Measurements from ENCODE around the gene ACTRT2.

Gene ACTRT2

DNA sequence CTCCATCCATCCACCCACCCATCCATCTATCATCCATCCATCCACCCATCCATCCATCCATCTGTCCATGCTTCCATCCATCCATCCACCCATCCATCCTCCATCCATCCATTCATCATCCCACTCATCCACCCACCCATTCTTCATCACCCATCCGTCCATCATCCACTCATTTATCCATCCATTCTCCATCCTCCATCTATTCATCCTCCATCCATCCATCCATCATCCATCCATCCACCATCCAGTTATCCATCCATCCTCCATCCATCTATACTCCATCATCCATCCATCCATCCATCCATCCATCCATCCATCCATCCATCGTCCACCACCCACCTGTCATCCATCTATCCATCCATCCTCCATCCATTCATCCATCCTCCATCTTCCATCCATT, 32.1 kb upstream of the ACTRT2 start:
- H3K4me3 ChIP-seq (ENCODE audit: low read depth, low read length): no peak overlapping the region
- TF ChIP-seq, protein P1, sequence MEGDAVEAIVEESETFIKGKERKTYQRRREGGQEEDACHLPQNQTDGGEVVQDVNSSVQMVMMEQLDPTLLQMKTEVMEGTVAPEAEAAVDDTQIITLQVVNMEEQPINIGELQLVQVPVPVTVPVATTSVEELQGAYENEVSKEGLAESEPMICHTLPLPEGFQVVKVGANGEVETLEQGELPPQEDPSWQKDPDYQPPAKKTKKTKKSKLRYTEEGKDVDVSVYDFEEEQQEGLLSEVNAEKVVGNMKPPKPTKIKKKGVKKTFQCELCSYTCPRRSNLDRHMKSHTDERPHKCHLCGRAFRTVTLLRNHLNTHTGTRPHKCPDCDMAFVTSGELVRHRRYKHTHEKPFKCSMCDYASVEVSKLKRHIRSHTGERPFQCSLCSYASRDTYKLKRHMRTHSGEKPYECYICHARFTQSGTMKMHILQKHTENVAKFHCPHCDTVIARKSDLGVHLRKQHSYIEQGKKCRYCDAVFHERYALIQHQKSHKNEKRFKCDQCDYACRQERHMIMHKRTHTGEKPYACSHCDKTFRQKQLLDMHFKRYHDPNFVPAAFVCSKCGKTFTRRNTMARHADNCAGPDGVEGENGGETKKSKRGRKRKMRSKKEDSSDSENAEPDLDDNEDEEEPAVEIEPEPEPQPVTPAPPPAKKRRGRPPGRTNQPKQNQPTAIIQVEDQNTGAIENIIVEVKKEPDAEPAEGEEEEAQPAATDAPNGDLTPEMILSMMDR (conservative IDR thresholded peaks at IDR 0.05; ENCODE audit: low read depth, low read length): no peak
- DNase-seq (ENCODE audit: low read depth): no peak

DNA sequence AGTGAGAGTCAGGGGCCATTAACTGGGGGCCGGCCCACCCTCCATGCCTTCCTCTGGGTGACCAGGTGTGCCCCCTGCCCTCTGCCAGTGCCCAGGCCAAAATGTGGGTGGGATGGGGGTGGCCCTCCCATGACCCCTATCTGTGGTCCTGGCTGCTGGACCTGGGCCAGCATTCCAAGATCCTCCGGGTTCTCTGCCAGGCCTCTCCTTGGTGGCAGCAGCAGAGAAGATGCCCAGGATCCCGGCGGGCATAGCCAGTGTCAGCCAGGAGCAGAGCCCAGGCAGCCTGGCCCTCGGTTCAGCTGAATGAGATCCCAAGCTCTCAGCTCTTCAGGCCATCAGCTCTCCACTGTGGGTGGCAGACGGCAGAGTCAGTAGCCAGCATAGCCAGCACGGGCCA, 31.3 kb upstream of the ACTRT2 start:
- TF ChIP-seq, protein P1 (conservative IDR thresholded peaks at IDR 0.05; ENCODE audit: low read depth, low read length): no peak
- no peak for DNase-seq (ENCODE audit: low read depth)
- H3K4me3 ChIP-seq (ENCODE audit: low read depth, low read length): no peak overlapping the region

DNA sequence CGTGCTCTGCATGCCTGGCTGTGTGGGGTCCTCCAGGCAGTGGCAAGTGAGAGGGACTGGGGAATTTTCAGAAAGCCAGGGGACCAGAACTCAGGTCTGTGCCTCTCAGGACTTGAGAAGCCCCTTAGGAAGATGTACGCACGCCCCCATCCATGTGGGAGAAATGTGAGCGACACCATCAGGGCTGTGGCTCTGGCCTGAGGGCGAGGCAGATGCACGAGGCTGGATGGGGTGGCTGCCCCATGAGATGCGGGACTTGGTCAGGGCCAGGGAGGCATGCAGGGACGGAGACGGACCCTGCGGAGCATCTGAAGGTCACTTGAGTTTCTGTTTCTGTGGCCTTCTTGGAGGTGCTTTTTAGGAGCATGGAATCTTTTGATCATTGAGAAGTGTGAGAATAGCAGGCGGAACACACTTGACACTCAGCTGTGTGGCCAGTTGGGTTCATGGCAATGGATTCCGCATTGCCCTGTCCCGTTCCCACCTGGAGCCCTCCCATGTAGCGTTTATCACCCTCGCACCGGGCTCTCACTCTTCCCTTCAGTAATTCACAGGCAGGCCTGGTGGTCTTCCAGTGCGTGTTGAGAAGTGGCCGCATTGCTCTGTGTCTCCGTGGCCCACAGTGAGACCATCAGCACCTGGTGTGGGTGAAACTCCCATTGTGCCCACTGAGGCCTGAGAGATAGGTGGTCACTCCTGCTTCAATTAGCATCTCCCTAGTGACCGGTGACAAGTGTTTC, 30.7 kb upstream of the ACTRT2 start:
- no peak for DNase-seq (ENCODE audit: low read depth)
- TF ChIP-seq, protein P1 (conservative IDR thresholded peaks at IDR 0.05; ENCODE audit: low read depth, low read length): no peak
- H3K4me3 ChIP-seq (ENCODE audit: low read depth, low read length): no peak overlapping the region

DNA sequence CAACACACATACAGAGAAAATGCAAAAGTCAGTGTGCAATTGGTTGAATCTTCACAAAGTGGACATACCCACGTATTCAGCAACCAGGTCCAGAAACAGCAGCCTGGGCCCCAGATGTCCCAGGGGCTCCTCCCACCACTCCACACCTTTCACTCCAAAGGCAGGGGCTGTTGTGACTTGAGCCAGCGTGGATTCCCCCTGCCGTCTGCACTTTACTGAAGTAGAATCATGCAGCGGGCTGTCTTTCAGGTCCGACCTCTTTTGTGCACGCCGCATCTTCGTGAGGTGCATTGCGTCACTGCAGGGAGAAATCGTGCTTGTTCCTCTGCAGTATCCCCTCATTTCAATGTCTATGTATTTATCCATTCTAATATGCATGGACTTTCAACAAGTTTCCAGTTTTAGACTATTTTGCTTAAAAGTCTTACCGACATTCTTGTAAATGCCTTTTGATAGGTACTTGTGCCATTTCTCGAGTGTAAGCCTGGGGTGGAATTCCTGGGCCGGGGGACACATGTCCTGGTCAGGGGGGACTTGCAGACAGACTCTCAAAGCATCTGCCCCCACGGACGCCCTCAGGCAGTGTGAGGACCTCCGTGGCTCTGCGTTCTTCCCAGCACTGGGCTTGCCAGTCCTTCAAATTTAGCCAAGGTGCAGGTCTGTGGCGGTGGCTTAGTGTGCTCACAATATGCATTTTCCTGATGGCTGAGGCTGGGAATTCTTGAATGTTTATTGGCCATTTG, 29.3 kb upstream of the ACTRT2 start:
- no peak overlapping the region for H3K4me3 ChIP-seq (ENCODE audit: low read depth, low read length)
- TF ChIP-seq, protein P1 (conservative IDR thresholded peaks at IDR 0.05; ENCODE audit: low read depth, low read length): no peak
- no peak for DNase-seq (ENCODE audit: low read depth)

DNA sequence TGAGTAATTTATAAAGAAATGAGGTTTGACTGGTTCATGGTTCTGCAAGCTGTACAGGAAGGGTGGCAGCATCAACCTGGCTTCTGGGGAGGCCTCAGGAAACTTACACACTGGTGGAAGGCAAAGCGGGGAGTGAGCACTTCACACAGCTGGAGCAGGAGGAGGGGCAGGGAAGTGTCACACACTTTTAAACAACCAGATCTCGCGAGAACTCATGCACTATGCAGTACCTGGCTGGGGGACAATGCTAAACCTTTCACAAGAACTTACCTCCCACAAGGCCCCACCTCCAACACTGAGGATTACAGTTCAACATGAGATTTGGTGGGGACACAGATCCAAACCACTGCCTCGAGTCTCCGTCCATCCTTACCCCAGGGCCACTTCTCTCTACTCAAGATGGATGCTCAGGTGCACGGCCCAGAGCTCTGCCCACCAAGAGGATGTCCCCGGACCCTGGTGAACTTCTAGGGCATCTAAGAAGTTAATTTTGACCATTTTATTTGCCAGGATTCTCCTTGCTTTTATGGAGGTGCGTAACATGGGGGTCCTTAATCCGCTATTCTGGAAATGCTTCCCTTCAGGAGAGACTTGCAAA, 22.7 kb upstream of the ACTRT2 start:
- no peak for DNase-seq (ENCODE audit: low read depth)
- TF ChIP-seq, protein P1 (conservative IDR thresholded peaks at IDR 0.05; ENCODE audit: low read depth, low read length): no peak
- H3K4me3 ChIP-seq (ENCODE audit: low read depth, low read length): no peak overlapping the region

DNA sequence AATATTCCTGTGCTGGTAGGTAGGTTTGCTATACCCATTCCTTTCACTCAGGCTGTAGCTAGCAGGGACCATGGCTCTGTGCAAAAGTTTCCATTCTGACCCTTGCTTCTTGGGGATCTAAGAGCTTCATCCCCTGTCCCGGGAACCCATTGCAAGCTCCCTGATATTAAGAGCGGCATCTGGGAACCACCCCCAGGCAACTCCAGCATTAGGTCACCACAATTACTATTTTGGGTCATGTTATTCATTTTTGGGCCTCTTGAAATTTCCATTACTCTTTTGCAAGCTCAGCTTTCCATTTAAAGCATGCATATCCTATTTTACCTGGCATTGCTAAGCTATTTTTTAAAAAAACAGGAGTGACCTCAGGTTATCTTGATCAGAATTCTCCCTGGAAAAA, 22.1 kb upstream of the ACTRT2 start:
- no peak overlapping the region for H3K4me3 ChIP-seq (ENCODE audit: low read depth, low read length)
- TF ChIP-seq, protein P1 (conservative IDR thresholded peaks at IDR 0.05; ENCODE audit: low read depth, low read length): no peak
- no peak for DNase-seq (ENCODE audit: low read depth)
